Thyroid gland (tissue), 4 donors: ENCODE data around the gene SMIM1.
"Not testable (repeated sequence)": the region's sequence is repeated elsewhere in the genome, so short reads cannot be mapped to it uniquely, and the experiment has no call there.

ENCODE experiments used
- POLR2A ChIP-seq, 2 donors: fragments of 450-650 bp; IDR thresholded peaks; one replicate each; pipeline ENCODE4 v1.6.1; 2017; ENCODE audit warnings: antibody characterized with exemption in 2 of 2, mild to moderate bottlenecking in 2 of 2, moderate library complexity in 1 of 2
- TF ChIP-seq, protein P1 (sequence below), 6 experiments: fragments of 200-600 bp in 3 of 6; fragments of 450-650 bp in 3 of 6; sonication (generic) in 3 of 6; IDR thresholded peaks; one replicate each; pipeline ENCODE4 v1.5.1; 2016 to 2019; ENCODE audit warnings: antibody characterized with exemption in 6 of 6, mild to moderate bottlenecking in 2 of 6, inconsistent platforms in 1 of 6, moderate library complexity in 1 of 6

DNA sequence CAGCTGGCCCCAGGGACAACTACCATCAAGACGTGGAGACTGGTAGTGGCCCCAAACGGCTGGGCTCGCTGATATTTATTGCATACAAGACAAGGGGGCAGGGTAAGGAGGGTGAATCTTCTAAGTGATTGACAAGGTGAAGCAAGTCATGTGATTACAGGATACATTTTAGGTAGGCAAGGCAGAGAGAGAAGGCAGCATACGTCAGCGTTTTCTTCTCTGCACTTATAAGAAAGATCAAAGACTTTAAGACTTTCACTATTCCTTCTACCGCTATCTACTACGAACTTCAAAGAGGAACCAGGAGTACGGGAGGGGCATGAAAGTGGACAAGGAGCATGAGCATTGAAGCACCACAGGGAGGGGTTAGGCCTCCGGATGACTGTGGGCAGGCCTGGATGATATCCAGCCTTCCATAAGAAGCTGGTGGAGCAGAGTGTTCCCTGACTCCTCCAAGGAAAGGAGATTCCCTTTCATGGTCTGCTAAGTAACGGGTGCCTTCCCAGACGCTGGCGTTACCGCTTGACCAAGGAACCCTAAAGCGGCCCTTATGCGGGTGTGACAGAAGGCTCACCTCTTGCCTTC is 24.1 kb upstream of the SMIM1 start:
- TF ChIP-seq, protein P1, sequence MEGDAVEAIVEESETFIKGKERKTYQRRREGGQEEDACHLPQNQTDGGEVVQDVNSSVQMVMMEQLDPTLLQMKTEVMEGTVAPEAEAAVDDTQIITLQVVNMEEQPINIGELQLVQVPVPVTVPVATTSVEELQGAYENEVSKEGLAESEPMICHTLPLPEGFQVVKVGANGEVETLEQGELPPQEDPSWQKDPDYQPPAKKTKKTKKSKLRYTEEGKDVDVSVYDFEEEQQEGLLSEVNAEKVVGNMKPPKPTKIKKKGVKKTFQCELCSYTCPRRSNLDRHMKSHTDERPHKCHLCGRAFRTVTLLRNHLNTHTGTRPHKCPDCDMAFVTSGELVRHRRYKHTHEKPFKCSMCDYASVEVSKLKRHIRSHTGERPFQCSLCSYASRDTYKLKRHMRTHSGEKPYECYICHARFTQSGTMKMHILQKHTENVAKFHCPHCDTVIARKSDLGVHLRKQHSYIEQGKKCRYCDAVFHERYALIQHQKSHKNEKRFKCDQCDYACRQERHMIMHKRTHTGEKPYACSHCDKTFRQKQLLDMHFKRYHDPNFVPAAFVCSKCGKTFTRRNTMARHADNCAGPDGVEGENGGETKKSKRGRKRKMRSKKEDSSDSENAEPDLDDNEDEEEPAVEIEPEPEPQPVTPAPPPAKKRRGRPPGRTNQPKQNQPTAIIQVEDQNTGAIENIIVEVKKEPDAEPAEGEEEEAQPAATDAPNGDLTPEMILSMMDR (IDR thresholded peaks at IDR 0.05), result not testable (repeated sequence)
- TF ChIP-seq POLR2A (IDR thresholded peaks at IDR 0.05), result peak in 1 of 2 donors; percentile 16
